NCI-H2107 treated with DMSO at 0.1 percent for 48 hours (cell line): ENCODE measurements around the gene OAF.

Experiments used
- DNase-seq: peaks from one replicate; lab custom pipeline; 2025; ENCODE audit not compliant: unreplicated experiment; lab: John Stamatoyannopoulos, UW

Gene OAF

DNA sequence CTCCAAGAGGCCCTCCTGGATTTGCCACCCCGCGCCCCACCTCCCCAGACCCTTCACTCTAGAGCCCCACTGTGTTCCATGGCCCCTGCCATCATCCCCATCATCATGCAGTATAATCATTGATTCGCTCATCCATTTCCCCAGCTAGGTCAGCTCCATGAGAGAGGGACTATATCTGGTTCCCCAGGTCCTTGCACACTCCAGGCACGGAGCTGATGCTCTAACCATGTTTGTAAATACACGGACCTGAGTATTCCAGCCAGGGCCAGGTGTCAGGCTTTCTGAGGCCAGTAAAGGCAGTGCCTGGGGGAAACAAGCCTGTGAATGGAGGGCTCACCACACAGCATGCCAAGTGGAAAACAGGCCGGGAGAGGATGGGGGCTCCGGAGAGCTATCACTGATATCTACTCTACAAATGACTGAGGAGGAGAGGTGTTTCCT, 27.1 kb upstream of the OAF start:
- DNase-seq, result no peak

DNA sequence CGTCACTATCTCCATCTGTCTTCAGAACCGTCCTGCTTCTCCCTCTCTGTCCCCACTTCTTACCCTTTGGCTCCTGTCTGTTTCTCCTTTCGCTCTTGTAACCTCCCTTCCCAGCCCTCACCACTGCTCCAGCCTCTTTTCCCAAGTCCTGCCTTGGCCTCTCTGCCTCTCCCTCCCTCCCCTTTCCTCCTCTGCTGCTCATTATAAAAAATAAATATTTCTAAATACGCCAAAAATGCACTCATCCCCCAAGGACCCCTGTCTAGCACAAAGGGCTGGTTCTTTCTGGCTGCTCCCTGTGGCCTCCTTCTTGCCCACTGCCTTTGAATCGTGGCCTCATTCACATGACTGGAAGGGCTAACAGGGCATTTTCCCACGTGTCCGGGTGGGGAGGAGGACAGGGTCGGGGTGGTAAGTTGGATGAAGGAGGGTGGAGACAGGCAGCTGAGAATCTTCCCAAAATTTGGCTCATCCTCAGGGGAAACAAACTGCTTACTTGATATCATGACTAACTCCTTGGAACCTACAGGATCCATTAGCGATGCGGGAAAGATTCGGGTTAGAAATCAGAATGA, 26.4 kb upstream of the OAF start:
- no peak for DNase-seq

- DNase-seq, result no peak
These were observed 25.7 kb upstream of the OAF start for GRCh38 chr11:120184946-120185705.

DNA sequence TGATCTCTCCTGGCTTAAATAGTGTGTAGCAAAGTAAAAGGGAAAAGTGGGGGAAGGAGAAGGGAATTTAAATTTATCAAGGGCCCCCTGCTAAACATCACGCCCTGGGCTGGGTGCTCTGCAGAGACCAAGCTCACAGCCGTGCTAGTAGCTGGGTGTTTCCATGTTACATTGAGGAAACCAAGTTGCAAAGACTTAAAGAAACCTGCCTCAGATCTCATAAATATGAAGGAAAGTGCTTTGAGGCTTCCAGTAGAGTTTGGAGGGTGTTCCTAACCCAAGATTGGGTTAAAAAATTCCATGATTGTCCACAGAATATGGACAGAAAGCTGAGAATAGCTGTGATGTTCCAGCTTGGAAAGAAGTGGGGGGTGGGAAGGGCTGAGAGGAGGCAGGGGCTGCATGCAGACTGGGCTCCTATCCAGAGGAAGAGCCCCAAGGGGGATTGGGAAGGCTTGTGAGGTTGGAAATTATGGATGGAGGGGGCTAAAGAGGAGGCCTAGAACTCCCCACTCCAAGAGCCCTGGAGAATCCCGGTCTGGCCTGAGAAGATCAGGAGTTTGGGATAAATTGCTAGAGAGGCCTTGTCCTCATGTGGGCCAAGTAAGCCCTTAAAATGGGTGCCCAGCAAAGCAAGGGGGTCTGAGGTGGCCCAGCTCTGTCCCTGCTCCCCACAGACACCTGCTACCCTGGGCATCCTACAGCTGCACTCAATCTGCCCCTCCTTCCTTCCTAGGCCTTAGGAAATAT, 25.0 kb upstream of the OAF start:
- no peak for DNase-seq

DNA sequence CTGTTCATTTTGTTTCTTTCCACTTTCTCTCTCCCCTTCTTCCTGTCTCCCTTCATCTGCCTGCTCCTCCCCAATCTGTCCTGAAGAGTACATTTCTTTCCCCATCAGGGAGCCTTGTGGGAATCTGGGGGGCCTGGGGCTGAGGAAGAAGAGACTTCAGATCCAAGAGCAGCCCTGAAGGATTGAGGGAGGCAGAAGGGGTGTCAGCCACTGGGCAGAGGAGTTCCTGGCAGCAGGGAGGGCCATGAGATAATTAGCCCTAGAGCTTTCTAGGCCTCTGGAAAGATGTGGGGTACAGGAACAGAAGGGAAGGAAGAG, 24.4 kb upstream of the OAF start:
- DNase-seq, result no peak

DNA sequence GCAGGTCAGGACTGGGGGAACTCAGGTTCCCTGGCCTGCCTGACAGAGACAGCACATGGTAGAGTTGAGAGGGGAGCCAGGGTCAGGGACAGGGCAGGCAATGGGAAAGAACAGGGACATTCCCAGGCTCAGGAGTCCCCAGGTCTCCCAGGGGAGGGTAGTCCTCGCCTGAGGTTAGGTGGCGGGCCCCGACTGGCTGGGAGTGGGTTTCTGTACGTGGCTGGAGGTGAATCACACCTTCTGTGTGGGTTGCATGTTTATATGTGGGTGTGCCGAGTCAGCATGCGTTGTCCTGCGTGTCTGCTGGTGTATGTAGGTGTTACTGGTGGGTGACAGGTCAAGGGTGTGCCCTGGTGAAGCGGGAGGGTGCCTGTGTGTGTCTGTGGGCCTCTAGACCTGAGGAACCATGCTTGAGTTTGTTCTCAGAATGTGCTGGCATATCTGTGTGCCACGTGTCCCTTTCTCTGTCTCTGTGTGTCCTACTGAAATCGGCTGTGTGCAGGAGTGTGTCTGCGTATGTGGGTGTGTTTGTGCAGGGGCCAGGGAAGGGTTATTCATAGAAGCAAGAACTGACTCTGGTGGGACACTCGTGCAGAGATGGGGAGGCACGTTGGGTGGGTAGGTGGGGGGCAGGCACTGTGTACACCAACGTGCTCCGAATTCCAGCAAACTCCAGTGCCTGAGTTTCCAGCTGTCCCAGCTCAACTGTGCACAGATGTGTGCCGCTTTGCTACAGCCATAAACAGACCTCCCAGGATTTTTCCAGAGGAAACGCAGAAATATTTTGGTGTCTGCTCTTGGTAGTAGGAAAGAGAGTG, 23.8 kb upstream of the OAF start:
- no peak for DNase-seq

GRCh38 chr11:120188371-120188770, 22.5 kb upstream of the OAF start:
- no peak for DNase-seq

GRCh38 chr11:120188811-120189455, 21.9 kb upstream of the OAF start:
- no peak for DNase-seq

- no peak for DNase-seq
These were observed 19.8 kb upstream of the OAF start for GRCh38 chr11:120191058-120191457.

- DNase-seq, result no peak
These were observed 17.8 kb upstream of the OAF start for GRCh38 chr11:120192831-120193625.

DNA sequence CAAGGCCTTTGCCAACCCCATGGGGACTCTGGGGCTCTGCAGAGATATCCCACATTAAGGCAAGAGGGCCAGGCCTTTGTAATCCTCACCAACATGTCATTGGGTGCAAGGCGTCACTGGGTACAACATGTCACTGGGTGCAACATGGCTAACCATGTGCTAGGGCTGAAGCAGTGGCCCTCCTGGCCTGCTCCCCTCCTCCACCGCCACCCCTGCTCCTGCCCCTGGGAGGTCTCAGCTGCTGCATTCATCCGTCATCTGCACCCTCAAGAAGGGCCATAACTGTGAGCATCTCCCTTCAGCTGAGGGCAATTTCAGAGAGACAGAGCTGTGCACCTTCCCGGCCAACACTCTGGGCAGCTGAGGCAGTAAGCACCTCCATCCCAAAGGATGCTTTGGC, 16.7 kb upstream of the OAF start:
- DNase-seq, result no peak

DNA sequence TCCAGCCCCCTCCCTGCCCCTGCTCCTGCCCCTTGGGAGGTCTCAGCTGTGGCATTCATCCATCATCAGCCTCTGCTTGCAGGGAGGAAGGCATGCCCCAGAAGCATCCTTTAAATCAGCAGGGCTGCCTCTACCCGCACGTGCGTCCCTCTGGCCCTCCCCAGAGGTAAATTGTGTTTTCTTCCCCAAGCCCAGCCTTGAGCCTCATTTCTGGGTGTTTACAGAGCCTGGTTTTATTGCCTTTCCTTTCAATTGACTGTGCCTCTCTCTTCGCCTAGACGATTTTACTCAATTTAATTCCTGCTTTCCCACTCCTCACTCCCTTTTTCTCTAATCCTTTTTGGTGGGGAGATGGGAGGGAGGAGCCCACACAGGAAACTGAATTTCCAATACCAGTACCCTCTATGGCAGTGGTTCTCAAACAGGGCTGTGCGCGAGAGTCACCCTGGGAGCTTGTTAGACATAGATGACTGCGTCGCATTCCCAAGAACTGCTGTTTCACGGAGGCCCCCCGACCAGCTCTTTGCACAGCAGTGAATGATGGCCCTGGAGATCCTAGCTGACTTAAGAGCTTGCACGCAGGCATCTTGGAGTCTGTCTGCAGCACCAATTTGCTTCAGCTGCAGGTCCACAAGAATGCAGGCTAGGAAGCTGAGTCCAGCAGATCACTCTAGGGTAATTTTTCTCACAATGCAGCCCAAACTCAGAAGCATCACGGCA, 15.1 kb upstream of the OAF start:
- no peak for DNase-seq

DNA sequence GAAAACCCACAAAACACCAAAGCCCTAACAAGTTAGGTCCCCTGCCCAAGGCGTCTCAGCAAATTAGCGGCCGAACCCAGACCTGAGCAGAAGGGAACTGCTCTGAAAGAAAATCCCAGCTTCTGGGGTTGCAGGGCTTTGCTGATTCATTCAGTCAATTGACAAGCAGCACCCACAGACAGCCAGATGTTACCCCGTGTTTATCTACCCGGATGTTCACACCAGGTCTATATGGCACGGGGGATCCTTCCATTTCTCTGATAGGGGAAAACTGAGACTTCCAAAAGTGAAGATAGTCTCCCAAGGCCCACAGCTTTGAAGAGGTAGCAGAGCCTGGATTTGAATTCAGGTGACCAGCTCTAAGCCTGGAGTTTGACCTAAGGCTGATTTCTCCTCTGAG, 14.0 kb upstream of the OAF start:
- DNase-seq, result no peak

- no peak for DNase-seq
These were observed 13.5 kb upstream of the OAF start for GRCh38 chr11:120197251-120197891.

- no peak for DNase-seq
These were observed 12.9 kb upstream of the OAF start for GRCh38 chr11:120197977-120198376.

- DNase-seq, result no peak
These were observed 12.4 kb upstream of the OAF start for GRCh38 chr11:120198403-120198786.

GRCh38 chr11:120198787-120199469, 11.9 kb upstream of the OAF start:
- DNase-seq, result no peak

- no peak for DNase-seq
These were observed 11.2 kb upstream of the OAF start for GRCh38 chr11:120199613-120200012.

GRCh38 chr11:120200677-120201076, 10.2 kb upstream of the OAF start:
- no peak for DNase-seq
